IPS DF 6.9 (cell line): Measurements from ENCODE around the gene MAD1L1.

Experiments used
- DNase-seq: peaks from one replicate; pipeline ENCODE4 v3.0.0-alpha.2; 2013; ENCODE audit warnings: low read depth, low spot score
- H3K27ac ChIP-seq: one replicate; pipeline ENCODE4 v1.5.1; 2013; ENCODE audit warnings: low read length, control low read depth
- H3K27me3 ChIP-seq: 2 replicates; pipeline ENCODE4 v1.6.1; 2013; ENCODE audit warnings: mild to moderate bottlenecking, low read length; ENCODE audit not compliant: control insufficient read depth, insufficient read depth
- H3K36me3 ChIP-seq: 2 replicates; pipeline ENCODE4 v1.6.1; 2013; ENCODE audit warnings: low read length; ENCODE audit not compliant: control insufficient read depth, insufficient read depth
- H3K4me1 ChIP-seq: 2 replicates; pipeline ENCODE4 v1.6.1; 2013; ENCODE audit warnings: low read length; ENCODE audit not compliant: control insufficient read depth, insufficient read depth
- H3K4me3 ChIP-seq: 2 replicates; pipeline ENCODE4 v1.5.1; 2013; ENCODE audit warnings: mild to moderate bottlenecking, low read length
- H3K9me3 ChIP-seq: 2 replicates; pipeline ENCODE4 v1.6.1; 2013; ENCODE audit warnings: low read length, inconsistent platforms; ENCODE audit not compliant: control insufficient read depth, insufficient read depth
- WGBS: extraction: QIAGEN DNeasy Blood & Tissue Kit; methylation state at CpG from one replicate; pipeline ENCODE4 v1.1.7; 2013; ENCODE audit warnings: mixed read lengths, missing lambda C conversion rate; ENCODE audit not compliant: insufficient read length, insufficient coverage; 5-methylcytosine and 5-hydroxymethylcytosine counted together

The MAD1L1 gene

DNA sequence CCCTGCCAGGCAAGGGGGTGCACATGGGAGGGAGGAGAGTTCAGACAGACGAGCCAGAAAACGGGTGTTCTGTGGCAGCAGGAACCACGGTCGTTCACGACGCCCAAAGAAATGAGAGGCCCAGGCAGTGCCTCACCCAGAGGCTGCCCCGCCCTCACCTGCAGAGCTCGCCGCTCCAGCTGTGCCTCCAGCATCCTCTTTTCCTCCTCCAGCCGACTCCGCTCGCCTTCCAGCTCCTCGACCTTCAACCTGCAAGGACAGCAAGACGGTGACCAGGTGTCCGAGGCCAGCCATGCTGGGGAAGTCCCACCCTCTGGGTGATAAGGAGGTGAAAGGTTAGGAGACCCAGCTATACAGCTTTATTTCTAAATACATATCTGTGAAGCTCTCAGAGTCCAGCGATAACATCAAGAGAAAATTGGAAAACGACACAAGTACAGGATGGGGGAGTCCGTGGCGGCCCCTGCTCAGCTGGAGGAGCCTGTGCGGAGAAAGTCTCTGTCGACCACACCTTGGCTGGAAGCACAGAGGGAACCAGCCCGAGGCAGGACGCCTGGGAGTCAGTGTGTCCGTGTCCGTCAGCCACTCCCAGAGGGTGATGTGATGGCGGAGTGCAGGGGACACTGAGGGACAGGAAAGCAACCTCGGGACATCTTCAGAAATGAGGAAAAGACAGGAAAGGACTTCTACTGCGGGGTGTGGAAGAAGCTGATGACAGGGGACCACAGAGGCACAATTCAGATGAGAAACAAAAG, 275.1 kb downstream of the MAD1L1 start:
- H3K4me1 ChIP-seq, result no peaks in the 10 kb centered on the region
- DNase-seq, result no peak
- H3K27ac ChIP-seq, result no peak overlapping the region
- H3K4me3 ChIP-seq, result no peak overlapping the region
- WGBS, result no CpG with 5 or more reads among the region's 28 CpGs
- H3K9me3 ChIP-seq, result no peaks in the 10 kb centered on the region
- H3K36me3 ChIP-seq, result no peaks in the 10 kb centered on the region
- no peaks in the 10 kb centered on the region for H3K27me3 ChIP-seq

DNA sequence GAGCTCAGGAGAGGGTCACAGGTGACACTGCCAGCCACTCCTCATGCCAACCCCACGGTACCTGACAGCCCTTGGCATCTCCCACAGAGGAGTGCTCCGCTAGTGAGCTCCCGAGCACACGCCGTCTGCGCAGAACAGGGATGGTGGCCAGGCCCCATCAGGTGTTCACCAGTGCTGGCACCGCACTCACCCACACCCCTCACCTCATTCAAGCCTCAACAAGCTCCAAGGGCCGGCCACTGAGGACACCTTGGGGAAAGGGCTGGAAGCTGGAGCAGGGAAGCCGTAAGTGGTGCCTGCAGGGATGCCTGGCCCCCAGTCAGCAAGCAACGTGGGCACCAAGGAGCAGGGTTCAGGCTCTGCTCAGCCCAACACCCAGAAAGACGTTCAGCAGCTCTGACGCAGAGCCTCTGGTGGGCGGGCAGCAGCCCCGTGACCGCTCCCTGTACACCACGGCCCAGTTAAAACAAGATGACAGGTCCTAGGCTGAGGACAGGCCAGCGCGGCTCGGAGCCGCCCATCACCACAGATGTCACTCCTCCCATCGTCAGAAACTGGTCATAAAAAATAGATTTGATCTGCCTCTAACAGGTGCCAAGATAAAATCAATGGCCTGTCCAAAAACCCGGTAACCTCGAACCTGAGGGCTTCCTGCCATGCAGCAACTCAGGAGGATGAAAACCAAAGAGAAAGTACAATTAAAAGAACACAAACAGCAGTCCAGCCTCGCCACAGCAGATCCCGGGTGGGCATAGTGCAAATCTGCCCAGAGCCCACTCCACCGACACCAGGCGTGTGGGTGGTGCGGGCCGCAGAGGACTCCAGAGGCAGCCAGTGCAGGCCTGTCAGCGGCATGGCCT, 275.9 kb downstream of the MAD1L1 start:
- no peak overlapping the region for H3K4me3 ChIP-seq
- H3K27ac ChIP-seq, result no peak overlapping the region
- DNase-seq, result no peak
- WGBS, result no CpG with 5 or more reads among the region's 30 CpGs
- no peaks in the 10 kb centered on the region for H3K4me1 ChIP-seq
- no peaks in the 10 kb centered on the region for H3K36me3 ChIP-seq
- no peaks in the 10 kb centered on the region for H3K27me3 ChIP-seq
- H3K9me3 ChIP-seq, result no peaks in the 10 kb centered on the region

DNA sequence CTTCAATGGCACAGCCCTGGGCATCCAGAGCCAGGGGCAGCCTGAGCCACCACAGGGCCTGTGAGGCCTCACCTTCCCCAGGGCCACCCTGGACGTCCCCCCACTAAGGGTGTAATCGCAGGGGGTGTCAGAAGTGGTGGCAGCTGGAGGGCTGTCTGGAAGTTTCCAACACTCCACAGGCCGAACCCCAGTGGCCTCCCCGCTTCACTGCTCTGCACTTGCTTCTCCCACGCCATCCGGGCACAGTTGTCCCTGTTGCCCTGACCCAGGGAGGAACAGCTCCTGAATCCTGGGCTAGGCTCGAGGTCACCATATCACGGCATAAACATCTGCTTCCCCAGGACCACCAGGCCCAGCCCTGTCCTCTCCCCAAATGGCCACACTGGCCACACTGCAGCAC, 276.6 kb downstream of the MAD1L1 start:
- H3K36me3 ChIP-seq, result no peaks in the 10 kb centered on the region
- H3K4me3 ChIP-seq, result no peak overlapping the region
- no peaks in the 10 kb centered on the region for H3K27me3 ChIP-seq
- no peak for DNase-seq
- no peaks in the 10 kb centered on the region for H3K9me3 ChIP-seq
- H3K4me1 ChIP-seq, result no peaks in the 10 kb centered on the region
- H3K27ac ChIP-seq, result no peak overlapping the region
- WGBS, result no CpG with 5 or more reads among the region's 8 CpGs

DNA sequence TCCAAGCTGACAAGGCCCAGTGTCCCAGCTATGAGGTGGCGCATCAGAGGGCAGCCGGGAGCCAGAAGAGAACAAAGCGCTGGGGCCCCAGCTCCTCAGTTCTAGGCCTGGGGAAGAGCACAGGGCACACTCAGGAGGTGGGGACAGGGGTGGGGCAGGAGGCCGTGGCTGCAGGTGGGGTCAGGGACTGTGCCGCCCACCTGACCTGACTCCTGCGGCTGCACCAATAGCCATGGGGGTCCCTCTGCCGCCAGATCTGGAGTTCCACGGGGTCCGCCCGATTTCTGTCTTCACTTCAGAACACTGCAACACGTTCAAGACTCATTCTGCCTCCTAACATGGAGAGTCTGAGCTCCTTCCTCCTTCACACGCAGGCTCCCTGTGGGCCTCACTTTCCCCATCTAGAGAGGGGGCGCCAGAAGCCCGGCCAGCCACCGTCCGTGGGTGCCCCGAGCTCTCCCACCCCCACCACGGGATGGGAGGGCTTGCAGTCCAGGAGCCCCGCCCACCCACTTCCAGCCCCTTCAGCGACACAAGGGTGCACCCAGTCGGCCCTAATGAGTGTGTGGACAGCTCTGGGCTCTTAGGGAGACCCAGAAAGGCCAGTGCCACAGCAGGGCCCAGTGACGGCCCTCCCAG, 278.3 kb downstream of the MAD1L1 start:
- Histone ChIP-seq H3K27me3 (no peaks in the 10 kb centered on the region), H3K9me3 (no peaks in the 10 kb centered on the region), H3K27ac (no peak overlapping the region), H3K4me3 (no peak overlapping the region), H3K4me1 (no peaks in the 10 kb centered on the region), H3K36me3 (no peaks in the 10 kb centered on the region)
- WGBS, result no CpG with 5 or more reads among the region's 22 CpGs
- no peak for DNase-seq

DNA sequence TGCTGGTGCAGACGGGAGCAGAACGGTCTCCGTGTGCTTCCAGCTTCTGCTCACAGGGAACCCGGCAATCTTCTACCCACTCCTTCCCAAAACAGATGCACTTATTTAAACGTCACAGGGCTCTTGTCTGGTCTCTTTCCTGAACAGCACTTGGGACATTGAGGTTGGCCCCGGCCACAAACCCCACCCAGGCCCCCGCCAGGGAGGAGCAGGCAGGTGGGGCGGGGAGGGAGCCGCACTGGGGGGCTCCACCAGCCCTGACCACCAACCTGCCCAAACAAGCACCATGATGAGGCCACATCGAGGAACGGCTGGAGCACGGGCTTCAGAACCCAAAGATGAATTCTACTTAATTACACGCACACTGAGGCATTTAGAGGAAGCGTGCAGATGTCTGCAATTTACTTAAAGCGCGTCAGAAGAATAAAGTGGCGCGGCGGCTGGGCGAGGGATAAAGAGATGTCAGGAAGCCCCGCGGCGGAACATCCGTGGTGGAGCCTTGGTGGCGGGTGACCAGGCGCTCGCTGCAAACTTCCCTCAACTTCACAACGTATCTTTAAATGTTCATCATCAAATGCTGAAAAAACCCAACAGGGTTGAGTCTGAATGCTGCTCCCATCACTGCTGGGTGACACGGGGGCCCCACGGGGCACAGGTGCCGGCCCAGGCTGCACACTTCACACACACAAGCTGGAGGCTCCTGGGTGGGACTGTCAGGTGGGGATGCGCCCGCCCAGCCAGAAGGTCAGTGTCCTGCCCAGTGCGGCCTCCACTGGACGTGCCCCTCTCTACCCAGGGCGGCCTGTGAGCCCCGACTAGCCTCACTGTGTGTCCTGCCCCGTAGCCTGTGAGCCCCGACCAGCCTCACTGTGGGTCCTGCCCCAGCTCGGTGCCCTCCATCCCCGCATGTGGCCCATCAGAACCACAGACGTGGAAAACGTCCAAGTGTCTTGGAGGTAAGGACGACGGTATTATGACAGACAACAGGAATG, 279.2 kb downstream of the MAD1L1 start:
- DNase-seq, result no peak
- Histone ChIP-seq H3K4me3 (no peak overlapping the region), H3K4me1 (no peaks in the 10 kb centered on the region), H3K27me3 (no peaks in the 10 kb centered on the region), H3K9me3 (no peaks in the 10 kb centered on the region), H3K36me3 (no peaks in the 10 kb centered on the region), H3K27ac (no peak overlapping the region)
- WGBS, result no CpG with 5 or more reads among the region's 45 CpGs

DNA sequence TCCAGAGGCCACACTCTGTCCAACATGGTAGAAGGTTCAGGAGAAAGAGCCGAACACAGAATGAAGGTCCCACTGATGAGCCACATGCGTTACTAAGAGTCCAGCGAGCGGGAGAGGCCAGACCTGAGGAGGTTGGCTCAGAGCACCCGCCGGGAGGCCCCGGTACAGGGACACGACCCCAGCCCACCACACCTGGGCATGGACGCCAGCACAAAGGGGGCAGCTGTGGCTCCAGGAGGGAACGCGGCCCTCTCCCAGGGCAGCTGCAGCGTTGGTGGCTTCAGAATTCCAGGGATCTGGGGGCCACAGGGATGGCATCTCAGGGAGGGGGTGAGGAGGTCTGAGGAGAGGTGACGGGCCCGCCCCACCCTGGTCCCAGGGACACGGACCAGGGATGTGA, 280.0 kb downstream of the MAD1L1 start:
- Histone ChIP-seq H3K27me3 (no peaks in the 10 kb centered on the region), H3K36me3 (no peaks in the 10 kb centered on the region), H3K9me3 (no peaks in the 10 kb centered on the region), H3K4me3 (no peak overlapping the region), H3K27ac (no peak overlapping the region), H3K4me1 (no peaks in the 10 kb centered on the region)
- no CpG with 5 or more reads among the region's 15 CpGs for whole genome bisulfite sequencing
- no peak for DNase-seq

DNA sequence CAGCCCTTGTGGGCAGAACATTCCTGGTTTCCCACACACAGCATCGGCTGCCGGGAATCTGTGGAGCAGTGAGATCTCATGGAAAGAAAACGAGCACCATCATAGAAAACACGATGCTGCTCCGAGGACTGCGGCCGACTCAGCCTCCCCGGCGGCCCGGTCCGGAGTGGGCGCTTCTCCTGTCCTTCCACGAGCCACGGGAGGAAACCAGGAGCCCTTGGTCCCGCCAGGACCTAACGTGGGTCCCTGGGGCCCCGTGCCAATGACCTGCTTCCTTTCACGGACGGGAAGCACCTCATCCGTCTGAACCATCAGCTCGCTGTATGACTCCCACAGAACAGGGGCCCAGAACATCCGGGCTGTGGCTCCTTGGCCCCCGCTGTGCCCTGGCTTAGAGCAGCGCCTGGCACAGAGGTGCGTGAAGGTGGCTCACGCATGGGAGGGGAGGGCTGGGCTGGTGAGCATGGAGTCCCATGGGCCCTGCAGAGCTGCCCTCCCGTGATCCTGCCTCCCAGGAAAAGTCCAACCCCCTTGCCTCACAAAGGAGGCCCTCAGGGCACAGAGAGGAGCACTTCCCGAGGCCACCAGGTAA, 280.5 kb downstream of the MAD1L1 start:
- no peaks in the 10 kb centered on the region for H3K36me3 ChIP-seq
- no peak for DNase-seq
- no CpG with 5 or more reads among the region's 28 CpGs for WGBS
- no peaks in the 10 kb centered on the region for H3K9me3 ChIP-seq
- H3K27me3 ChIP-seq, result no peaks in the 10 kb centered on the region
- H3K4me3 ChIP-seq, result no peak overlapping the region
- H3K27ac ChIP-seq, result no peak overlapping the region
- H3K4me1 ChIP-seq, result no peaks in the 10 kb centered on the region

DNA sequence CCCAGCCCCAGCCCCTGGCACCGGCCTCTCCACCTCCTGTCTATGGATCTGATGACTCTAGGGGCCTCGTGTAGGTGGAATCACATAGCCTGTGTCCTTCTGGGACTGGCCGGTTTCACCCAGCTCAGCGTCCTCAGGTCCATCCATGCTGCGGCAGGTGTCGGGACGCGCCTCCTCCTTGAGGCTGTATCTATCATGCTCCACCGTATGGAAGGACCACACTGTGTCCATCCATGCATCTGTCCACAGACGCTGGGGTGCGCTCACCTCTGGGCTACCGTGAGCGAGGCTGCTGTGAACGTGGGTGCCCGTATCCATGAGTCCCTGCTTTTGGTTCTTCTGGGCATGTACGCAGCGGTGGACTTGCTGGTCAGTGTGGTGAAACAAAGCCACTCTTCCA, 281.1 kb downstream of the MAD1L1 start:
- Histone ChIP-seq H3K27me3 (no peaks in the 10 kb centered on the region), H3K4me1 (no peaks in the 10 kb centered on the region), H3K4me3 (no peak overlapping the region), H3K9me3 (no peaks in the 10 kb centered on the region), H3K27ac (no peak overlapping the region), H3K36me3 (no peaks in the 10 kb centered on the region)
- WGBS, result no CpG with 5 or more reads among the region's 17 CpGs
- no peak for DNase-seq

DNA sequence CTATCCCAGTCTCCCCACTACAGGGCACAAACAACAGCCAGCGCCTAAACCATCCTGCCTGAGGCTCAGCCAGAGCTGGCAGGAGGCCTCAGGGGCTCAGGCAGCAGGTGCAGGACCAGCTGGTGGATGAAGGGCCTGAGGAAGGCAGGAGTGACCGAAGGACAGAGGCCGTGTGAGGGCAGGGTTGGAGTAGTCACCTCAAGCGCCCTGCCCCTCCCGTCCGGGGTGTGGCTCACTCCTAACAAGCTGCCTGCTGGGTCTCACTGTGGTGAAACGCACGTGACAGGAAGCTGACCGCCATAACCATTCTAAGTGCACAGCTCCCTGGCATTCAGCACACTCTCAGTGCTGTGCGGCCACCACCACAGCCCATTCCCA, 281.6 kb downstream of the MAD1L1 start:
- H3K4me3 ChIP-seq, result no peak overlapping the region
- no peaks in the 10 kb centered on the region for H3K27me3 ChIP-seq
- DNase-seq, result no peak
- H3K36me3 ChIP-seq, result no peaks in the 10 kb centered on the region
- H3K27ac ChIP-seq, result no peak overlapping the region
- no peaks in the 10 kb centered on the region for H3K4me1 ChIP-seq
- H3K9me3 ChIP-seq, result no peaks in the 10 kb centered on the region
- no CpG with 5 or more reads among the region's 10 CpGs for WGBS
